ACC112 (cell line): ENCODE measurements around the gene PRKG1.
"Not testable (repeated sequence)": the region's sequence is repeated elsewhere in the genome, so short reads cannot be mapped to it uniquely, and the experiment has no call there.

ENCODE experiments used
- H2AFZ ChIP-seq: fragments of 200-600 bp; sonication (generic); one replicate; pipeline ENCODE4 v1.6.0; 2017; ENCODE audit warnings: antibody characterized with exemption, low read length; ENCODE audit not compliant: unreplicated experiment
- H3K27ac ChIP-seq: fragments of 200-600 bp; sonication (generic); 2 replicates; pipeline ENCODE4 v1.5.1; 2014; ENCODE audit warnings: low read depth, mild to moderate bottlenecking, antibody characterized with exemption, low read length, moderate library complexity
- H3K27me3 ChIP-seq: fragments of 200-600 bp; sonication (generic); 2 replicates; pipeline ENCODE4 v1.6.1; 2014; ENCODE audit warnings: mild to moderate bottlenecking, antibody characterized with exemption, low read length, moderate library complexity, mixed read lengths; ENCODE audit not compliant: insufficient read depth
- H3K36me3 ChIP-seq: fragments of 200-600 bp; sonication (generic); 2 replicates; pipeline ENCODE4 v1.6.1; 2016; ENCODE audit warnings: mild to moderate bottlenecking, antibody characterized with exemption, low read length, moderate library complexity, mixed read lengths; ENCODE audit not compliant: insufficient read depth
- H3K4me1 ChIP-seq: fragments of 200-600 bp; sonication (generic); one replicate; pipeline ENCODE4 v1.6.1; 2016; ENCODE audit warnings: low read length, mixed read lengths; ENCODE audit not compliant: insufficient read depth, unreplicated experiment, control insufficient read depth
- H3K4me3 ChIP-seq: fragments of 200-600 bp; sonication (generic); 2 replicates; pipeline ENCODE4 v1.5.1; 2014; ENCODE audit warnings: mild to moderate bottlenecking, low read depth, low read length
- H3K79me2 ChIP-seq: fragments of 200-600 bp; sonication (generic); one replicate; pipeline ENCODE4 v1.6.0; 2016; ENCODE audit warnings: low read length; ENCODE audit not compliant: control insufficient read depth, unreplicated experiment, insufficient read depth

The PRKG1 gene

GRCh38 chr10:51688826-51689225 is 614.5 kb downstream of the PRKG1 start:
- H2AFZ ChIP-seq, H3K79me2 ChIP-seq, H3K27me3 ChIP-seq, H3K4me1 ChIP-seq, H3K27ac ChIP-seq, H3K36me3 ChIP-seq, H3K4me3 ChIP-seq: not testable (repeated sequence)

DNA sequence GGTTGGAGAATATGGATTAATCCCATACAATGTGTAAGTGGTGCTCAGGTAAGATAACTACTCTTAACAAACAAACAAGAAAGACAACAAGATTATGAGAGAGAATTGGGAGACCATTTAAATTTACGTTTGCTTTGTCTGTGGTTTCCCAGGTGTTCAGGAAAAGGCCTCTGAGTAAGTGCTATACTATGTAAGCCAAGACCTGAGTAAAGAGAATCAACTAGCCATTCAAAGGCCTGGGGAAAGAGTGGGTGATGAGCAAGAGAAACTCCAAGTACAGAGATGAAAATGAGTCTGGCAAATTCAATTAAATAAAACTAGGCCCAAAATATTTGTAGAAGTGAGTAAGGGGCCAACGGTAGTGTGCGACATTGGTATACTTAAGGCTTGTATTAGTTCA is 615.2 kb downstream of the PRKG1 start:
- H3K4me1 ChIP-seq = peaks cover 12% of the 10 kb centered on the region
- H3K4me3 ChIP-seq = no peak overlapping the region
- no peak overlapping the region for H2AFZ ChIP-seq
- H3K27me3 ChIP-seq = no peaks in the 10 kb centered on the region
- no peaks in the 10 kb centered on the region for H3K36me3 ChIP-seq
- H3K27ac ChIP-seq = no peak overlapping the region
- H3K79me2 ChIP-seq = no peaks in the 10 kb centered on the region

DNA sequence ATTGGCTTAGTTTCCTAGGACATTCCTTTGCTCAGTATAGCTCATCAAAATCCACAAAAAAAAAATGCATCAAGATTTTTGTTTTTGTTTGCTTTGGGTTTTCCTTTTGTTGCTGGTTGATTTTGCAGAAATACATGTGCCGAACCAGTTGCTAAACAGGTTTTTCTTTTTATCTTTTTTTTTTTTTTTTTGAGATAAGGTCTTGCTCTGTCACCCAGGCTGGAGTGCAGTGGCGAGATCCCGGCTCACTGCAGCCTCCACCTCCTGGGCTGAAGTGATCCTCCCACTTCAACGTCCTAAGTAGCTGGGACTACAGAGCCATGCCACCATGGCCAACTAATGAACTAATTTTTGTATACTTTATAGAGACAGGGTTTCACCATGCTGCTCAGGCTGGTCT is 616.8 kb downstream of the PRKG1 start:
- peaks cover 5% of the 10 kb centered on the region for H3K79me2 ChIP-seq
- no peak overlapping the region for H3K27ac ChIP-seq
- H2AFZ ChIP-seq = no peak overlapping the region
- H3K36me3 ChIP-seq = no peaks in the 10 kb centered on the region; the same call in 1 of the 2 replicates
- H3K27me3 ChIP-seq = no peaks in the 10 kb centered on the region
- H3K4me1 ChIP-seq = peaks cover 16% of the 10 kb centered on the region
- no peak overlapping the region for H3K4me3 ChIP-seq

DNA sequence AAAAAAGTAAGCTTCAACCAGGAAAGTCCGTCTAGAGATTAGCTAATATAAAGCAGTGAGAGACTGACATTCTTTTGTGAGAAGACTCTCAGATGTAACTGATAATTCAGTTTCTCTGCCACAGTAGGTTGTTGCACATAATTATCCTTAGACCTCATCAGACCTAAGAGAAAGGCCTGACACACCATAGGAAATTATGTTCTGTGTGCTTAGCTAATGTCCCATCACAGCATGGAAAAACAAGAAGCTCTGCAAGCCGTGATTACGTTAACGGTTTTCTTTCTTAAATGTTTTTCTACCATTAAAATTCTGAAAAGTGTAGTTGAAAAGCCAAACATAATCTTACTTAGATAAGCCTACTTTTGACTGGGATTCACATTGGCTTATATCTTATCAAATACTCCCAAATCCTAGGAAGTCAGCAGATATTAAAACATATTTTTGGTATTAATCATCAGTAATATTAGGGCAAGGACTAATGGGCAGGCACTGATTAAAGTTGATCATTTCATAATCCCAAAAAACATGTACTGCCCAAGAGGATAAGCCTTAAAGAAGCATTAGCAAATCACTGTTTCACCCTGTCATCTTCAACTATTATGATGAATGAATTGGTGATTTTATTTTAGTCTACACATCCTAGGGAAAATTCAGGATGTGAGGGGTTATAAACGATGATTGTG is 619.9 kb downstream of the PRKG1 start:
- H3K4me3 ChIP-seq = no peak overlapping the region
- H3K27ac ChIP-seq = no peak overlapping the region
- H3K36me3 ChIP-seq = no peaks in the 10 kb centered on the region; the same call in none of the 2 replicates
- H3K79me2 ChIP-seq = peaks cover 35% of the 10 kb centered on the region
- peaks cover 40% of the 10 kb centered on the region for H3K4me1 ChIP-seq
- no peaks in the 10 kb centered on the region for H3K27me3 ChIP-seq
- no peak overlapping the region for H2AFZ ChIP-seq

DNA sequence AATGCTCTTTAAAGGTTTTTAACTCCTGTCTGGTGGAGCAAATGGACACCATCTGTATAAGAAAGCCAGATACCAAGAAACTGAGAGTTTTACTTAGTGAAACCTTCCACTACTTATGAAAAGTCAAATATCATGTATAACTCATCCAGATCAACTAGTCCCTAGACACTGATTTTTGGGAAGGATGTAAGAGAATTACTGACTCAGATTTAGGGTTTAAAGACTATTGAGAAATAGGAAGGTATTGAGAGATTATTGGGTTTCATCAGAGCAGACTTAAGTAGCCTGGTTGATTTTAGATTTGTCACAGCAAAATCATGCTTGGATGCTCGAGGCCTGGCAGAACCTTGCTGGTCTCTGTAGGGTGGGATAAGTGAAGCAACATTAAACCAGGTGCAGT is 622.0 kb downstream of the PRKG1 start:
- H3K4me3 ChIP-seq = 0 out of 2 replicates have a peak overlapping the region, but pooled peaks have one; percentile 30
- H3K36me3 ChIP-seq = no peaks in the 10 kb centered on the region; the same call in none of the 2 replicates
- peaks cover 44% of the 10 kb centered on the region for H3K4me1 ChIP-seq
- no peaks in the 10 kb centered on the region for H3K27me3 ChIP-seq
- no peak overlapping the region for H3K27ac ChIP-seq
- H3K79me2 ChIP-seq = peaks cover 37% of the 10 kb centered on the region
- H2AFZ ChIP-seq = no peak overlapping the region

DNA sequence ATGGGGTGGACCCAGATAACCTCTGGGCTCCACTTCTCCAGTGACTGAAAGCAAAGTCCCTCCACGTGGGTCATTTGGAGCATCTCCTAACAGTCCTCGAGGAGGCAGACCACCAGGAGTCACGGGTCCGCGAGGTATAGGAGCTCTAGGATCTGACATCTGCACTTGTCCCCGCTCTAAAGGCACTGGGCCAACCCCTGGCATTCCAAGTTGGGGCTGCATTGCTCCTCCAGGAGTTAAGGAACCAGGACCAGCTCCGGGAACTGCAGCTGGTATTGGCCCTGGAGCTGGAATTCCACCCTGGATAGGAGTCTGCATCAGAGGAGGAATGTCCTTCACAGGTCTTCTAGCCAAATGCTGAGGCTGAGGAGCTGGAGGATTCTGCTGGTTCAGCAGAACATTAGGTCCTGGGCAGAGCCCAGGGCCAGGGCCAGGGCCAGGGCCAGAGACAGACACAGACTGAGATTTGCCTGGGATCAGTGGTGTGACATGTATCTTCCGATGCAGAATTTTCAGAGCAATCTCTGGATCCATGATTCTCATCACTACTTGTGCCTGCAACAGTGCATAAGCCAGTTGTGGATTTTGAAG is 624.3 kb downstream of the PRKG1 start:
- peaks cover 44% of the 10 kb centered on the region for H3K4me1 ChIP-seq
- H3K27ac ChIP-seq = no peak overlapping the region
- peaks cover 37% of the 10 kb centered on the region for H3K79me2 ChIP-seq
- peak overlapping the region; percentile 95 for H3K4me3 ChIP-seq
- H3K36me3 ChIP-seq = no peaks in the 10 kb centered on the region; the same call in none of the 2 replicates
- peak overlapping the region; percentile 99 for H2AFZ ChIP-seq
- H3K27me3 ChIP-seq = no peaks in the 10 kb centered on the region

DNA sequence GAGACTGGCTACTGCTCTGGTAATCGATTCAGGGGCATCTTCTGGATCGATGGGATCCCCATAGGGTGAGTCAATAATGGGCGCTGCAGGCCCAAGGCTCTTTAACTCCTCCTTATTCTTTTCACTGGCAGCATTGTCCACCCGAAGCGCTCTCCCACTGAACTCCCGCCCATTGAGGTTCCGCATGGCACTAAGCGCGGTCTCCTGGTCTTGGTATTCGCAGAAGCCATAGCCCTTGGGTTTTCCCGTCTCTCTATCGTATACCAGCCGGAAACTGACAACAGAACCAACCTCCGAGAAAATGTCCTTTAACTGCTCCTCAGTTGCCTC is 624.8 kb downstream of the PRKG1 start:
- Histone ChIP-seq H3K36me3 (no peaks in the 10 kb centered on the region; the same call in none of the 2 replicates), H3K4me1 (peaks cover 43% of the 10 kb centered on the region), H3K79me2 (peaks cover 37% of the 10 kb centered on the region), H2AFZ (peak overlapping the region; percentile 99), H3K4me3 (peak overlapping the region; percentile 95), H3K27ac (peak overlapping the region; percentile 95), H3K27me3 (no peaks in the 10 kb centered on the region)

- peak within 1 kb of the TSS; percentile 95 for H3K4me3 ChIP-seq
- H3K27ac ChIP-seq = peak within 1 kb of the TSS; percentile 95
- peak within 1 kb of the TSS; percentile 99 for H2AFZ ChIP-seq
- no peaks in the 10 kb centered on the region for H3K27me3 ChIP-seq
- H3K79me2 ChIP-seq = peaks cover 37% of the 10 kb centered on the region
- H3K4me1 ChIP-seq = peaks cover 37% of the 10 kb centered on the region
- H3K36me3 ChIP-seq = no peaks in the 10 kb centered on the region; the same call in none of the 2 replicates
These were observed 625.4 kb downstream of the PRKG1 start, which contains the start of gene CSTF2T for GRCh38 chr10:51699475-51700227. Gene CSTF2T (minus strand): TSS chr10:51699595. CDS start chr10:51699549, 46 bp downstream.

GRCh38 chr10:51700228-51700817 is 626.0 kb downstream of the PRKG1 start:
- peak overlapping the region; percentile 95 for H3K4me3 ChIP-seq
- no peaks in the 10 kb centered on the region; the same call in none of the 2 replicates for H3K36me3 ChIP-seq
- H3K27ac ChIP-seq = peak overlapping the region; percentile 95
- peaks cover 36% of the 10 kb centered on the region for H3K4me1 ChIP-seq
- H3K27me3 ChIP-seq = no peaks in the 10 kb centered on the region
- peaks cover 37% of the 10 kb centered on the region for H3K79me2 ChIP-seq
- H2AFZ ChIP-seq = peak overlapping the region; percentile 99

DNA sequence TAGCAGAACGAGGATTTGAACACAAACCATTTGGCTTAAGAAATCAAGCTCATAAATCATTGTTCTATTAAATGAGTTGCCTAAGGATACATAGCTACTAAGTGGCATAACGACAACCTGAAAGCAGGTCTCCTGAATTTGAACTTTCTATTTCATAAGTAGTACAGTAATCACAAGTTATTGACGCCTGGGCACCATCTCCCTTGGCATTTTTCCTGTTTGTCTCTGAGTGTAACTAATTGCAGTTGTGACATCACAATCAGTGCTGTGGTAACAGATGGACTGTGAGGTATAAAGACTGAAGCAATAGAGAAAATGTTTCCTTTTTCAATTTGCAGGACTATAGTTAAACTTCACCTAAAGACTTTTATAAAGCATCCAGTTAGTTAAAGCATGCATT is 631.5 kb downstream of the PRKG1 start:
- Histone ChIP-seq H3K4me3 (no peak overlapping the region), H3K27me3 (no peaks in the 10 kb centered on the region), H3K79me2 (no peaks in the 10 kb centered on the region), H3K27ac (no peak overlapping the region), H2AFZ (no peak overlapping the region), H3K36me3 (no peaks in the 10 kb centered on the region), H3K4me1 (peaks cover 5% of the 10 kb centered on the region)
